Ascending aorta (tissue), 2 donors: ENCODE measurements around the gene TBC1D22B. TPM values are rescaled to one million over a fixed set of nuclear protein-coding genes. Genes with fewer than 3 reads are reported as not detected.
A peak's percentile ranks its signal among the peaks of the same experiment; 100 is the strongest.

Experiments used
- DNase-seq, 2 donors: peaks; one replicate each; pipeline ENCODE4 v3.0.0-alpha.2; 2019; ENCODE audit warnings: low spot score in 2 of 2
- H3K27ac ChIP-seq, 2 donors: fragments of 200-600 bp; sonication (generic); one replicate each; pipeline ENCODE4 v1.5.1; 2016 to 2017; ENCODE audit warnings: mild to moderate bottlenecking in 1 of 2
- H3K27me3 ChIP-seq: fragments of 200-600 bp; sonication (generic); one replicate; pipeline ENCODE4 v1.5.1; 2017
- H3K36me3 ChIP-seq, 2 donors: fragments of 200-600 bp; sonication (generic); one replicate each; pipeline ENCODE4 v1.5.1; 2016
- H3K4me1 ChIP-seq, 2 donors: fragments of 200-600 bp; sonication (generic); one replicate each; pipeline ENCODE4 v1.5.1; 2016 to 2017; ENCODE audit warnings: mild to moderate bottlenecking in 1 of 2
- H3K4me3 ChIP-seq, 2 donors: fragments of 200-600 bp; sonication (generic); one replicate each; pipeline ENCODE4 v1.5.1; 2016 to 2017; ENCODE audit warnings: mild to moderate bottlenecking in 1 of 2
- H3K9me3 ChIP-seq, 2 donors: fragments of 200-600 bp; sonication (generic); one replicate each; pipeline ENCODE4 v1.5.1; 2016
- CTCF ChIP-seq, 3 experiments: fragments of 200-600 bp in 2 of 3; fragments of 450-650 bp in 1 of 3; sonication (generic) in 2 of 3; IDR thresholded peaks; one replicate each; pipeline ENCODE4 v1.5.1; 2016 to 2019; ENCODE audit warnings: antibody characterized with exemption in 3 of 3, mild to moderate bottlenecking in 1 of 3, moderate library complexity in 1 of 3
- intact Hi-C: fragments of 100-400 bp; cut with DNase I; formaldehyde crosslinking; loops from one replicate; pipeline ENCODE4 v1.15.1; 2023
- total RNA-seq: library from RNA; depleted of rRNA; stranded (reverse); fragments of >200 nt; gene quantifications from one replicate; pipeline ENCODE4 v1.1.0, GENCODE V29; 2016

Gene TBC1D22B
- total RNA-seq, 1 donor from 2014 or later = 11.1 TPM

GRCh38 chr6:37319156-37319555, 61.6 kb downstream of the TBC1D22B start:
- DNase-seq = no peak
- Histone ChIP-seq H3K27ac (no peak overlapping the region), H3K27me3 (no peaks in the 10 kb centered on the region), H3K9me3 (no peaks in the 10 kb centered on the region), H3K4me1 (peaks cover 0 to 7% of the 10 kb centered on the region in 2 donors), H3K36me3 (peaks cover 56 to 65% of the 10 kb centered on the region in 2 donors), H3K4me3 (no peak overlapping the region)
- no peak for TF ChIP-seq CTCF (IDR thresholded peaks at IDR 0.05)
- intact Hi-C loops = no loop called here

GRCh38 chr6:37319856-37320480, 62.4 kb downstream of the TBC1D22B start:
- H3K4me3 ChIP-seq = no peak overlapping the region
- no peak for TF ChIP-seq CTCF (IDR thresholded peaks at IDR 0.05)
- no peak for DNase-seq

GRCh38 chr6:37320646-37321045, 63.1 kb downstream of the TBC1D22B start:
- TF ChIP-seq CTCF (IDR thresholded peaks at IDR 0.05) = no peak
- H3K27me3 ChIP-seq = no peaks in the 10 kb centered on the region
- peaks cover 43 to 52% of the 10 kb centered on the region in 2 donors for H3K36me3 ChIP-seq
- intact Hi-C loops = loop anchor here (5.0 to 10.0 kb wide), 2 partner anchors 114 to 372 kb away; partner anchors contain the start of gene CMTR1
- H3K9me3 ChIP-seq = no peaks in the 10 kb centered on the region
- no peak overlapping the region for H3K4me3 ChIP-seq
- DNase-seq = no peak
- peaks cover 0 to 16% of the 10 kb centered on the region in 2 donors for H3K4me1 ChIP-seq
- H3K27ac ChIP-seq = no peak overlapping the region

More at GRCh38 chr6:37319856-37320480, 62.4 kb downstream of the TBC1D22B start:
- Histone ChIP-seq H3K36me3 (peaks cover 50 to 59% of the 10 kb centered on the region in 2 donors), H3K27ac (no peak overlapping the region), H3K27me3 (no peaks in the 10 kb centered on the region), H3K4me1 (peaks cover 0 to 15% of the 10 kb centered on the region in 2 donors), H3K9me3 (no peaks in the 10 kb centered on the region)
- intact Hi-C loops = loop anchor here (5.0 to 10.0 kb wide), 2 partner anchors 115 to 372 kb away; partner anchors contain the start of gene CMTR1

- peaks cover 39 to 48% of the 10 kb centered on the region in 2 donors for H3K36me3 ChIP-seq
- DNase-seq = no peak
- H3K9me3 ChIP-seq = no peaks in the 10 kb centered on the region
- intact Hi-C loops = loop anchor here (5.0 to 10.0 kb wide), 2 partner anchors 114 to 371 kb away; partner anchors contain the start of gene CMTR1
- H3K4me3 ChIP-seq = no peak overlapping the region
- H3K27me3 ChIP-seq = no peaks in the 10 kb centered on the region
- peak overlapping the region in 1 of 2 donors; percentile 31 for H3K27ac ChIP-seq
- H3K4me1 ChIP-seq = peaks cover 0 to 20% of the 10 kb centered on the region in 2 donors
- no peak for TF ChIP-seq CTCF (IDR thresholded peaks at IDR 0.05)
Measured at GRCh38 chr6:37321101-37321500, 63.5 kb downstream of the TBC1D22B start.

GRCh38 chr6:37321516-37322415, 64.2 kb downstream of the TBC1D22B start:
- peaks cover 32 to 41% of the 10 kb centered on the region in 2 donors for H3K36me3 ChIP-seq
- H3K9me3 ChIP-seq = no peaks in the 10 kb centered on the region
- intact Hi-C loops = loop anchor here (5.0 to 10.0 kb wide), 2 partner anchors 113 to 371 kb away; partner anchors contain the start of gene CMTR1
- TF ChIP-seq CTCF (IDR thresholded peaks at IDR 0.05) = no peak
- no peak for DNase-seq
- H3K27me3 ChIP-seq = no peaks in the 10 kb centered on the region
- peaks cover 0 to 20% of the 10 kb centered on the region in 2 donors for H3K4me1 ChIP-seq
- H3K4me3 ChIP-seq = no peak overlapping the region
- peak overlapping the region in 1 of 2 donors; percentile 31 for H3K27ac ChIP-seq
